Astrocyte of the cerebellum (primary cell): Measurements from ENCODE around the gene ADSS1.

ENCODE experiments used
- DNase-seq: peaks from one replicate; pipeline ENCODE4 v3.0.0-alpha.2; 2011; ENCODE audit warnings: low read depth
- H3K4me3 ChIP-seq: 2 replicates; pipeline ENCODE4 v1.5.1; 2011; ENCODE audit warnings: mild to moderate bottlenecking, low read depth, low read length, moderate library complexity
- in situ Hi-C: cut with HindIII; loops from 2 replicates; pipeline ENCODE4 v1.10.0; 2017; ENCODE audit warnings: low sequenced_read_pairs
- TF ChIP-seq, protein P1 (sequence below): IDR thresholded peaks from 2 replicates; pipeline ENCODE4 v1.5.1; 2012; ENCODE audit warnings: low read length, low read depth, moderate library complexity, mild to moderate bottlenecking; ENCODE audit errors: missing control alignments

The ADSS1 gene

DNA sequence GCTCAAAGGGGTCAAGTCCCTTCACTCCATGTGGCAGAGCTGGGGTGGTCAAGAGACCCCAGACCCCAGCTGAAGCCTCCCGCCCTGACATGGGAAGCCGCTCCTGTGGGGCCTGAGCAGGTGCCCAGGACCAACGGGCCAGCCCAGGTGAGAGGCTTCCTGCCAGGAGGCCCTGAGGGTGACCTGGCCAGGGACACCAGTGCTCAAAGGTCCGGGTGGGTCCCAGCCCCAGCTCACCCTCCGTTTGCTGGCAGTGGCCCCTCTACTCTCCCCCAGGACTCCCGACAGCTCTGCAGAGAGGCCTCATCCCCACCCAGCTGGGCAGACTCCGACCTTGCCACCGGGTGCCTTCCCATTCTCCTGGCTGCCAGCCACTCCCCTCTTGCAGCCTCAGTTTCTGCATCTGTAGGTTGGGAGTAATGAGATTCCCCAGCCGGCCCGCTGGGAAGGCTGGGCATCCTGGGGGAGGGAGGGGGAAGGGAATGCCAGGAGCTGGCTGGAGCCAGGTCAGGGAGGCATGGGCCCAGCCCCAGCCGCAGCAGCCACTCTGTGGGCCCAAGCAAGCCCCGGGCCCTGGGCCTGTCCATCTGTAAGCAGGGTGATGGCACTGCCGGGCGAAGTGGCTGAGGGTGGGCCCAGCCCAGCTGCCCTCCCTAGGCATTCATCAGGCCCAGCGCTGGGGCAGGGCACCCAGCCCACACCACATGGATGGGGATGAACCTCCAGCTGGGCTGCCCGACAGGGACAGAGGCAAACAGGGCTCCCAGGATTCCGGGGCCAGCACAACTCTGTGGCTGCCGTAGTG lies 44.9 kb upstream of the ADSS1 start:
- in situ Hi-C loops, result no loop called here
- H3K4me3 ChIP-seq, result no peak overlapping the region
- TF ChIP-seq, protein P1, sequence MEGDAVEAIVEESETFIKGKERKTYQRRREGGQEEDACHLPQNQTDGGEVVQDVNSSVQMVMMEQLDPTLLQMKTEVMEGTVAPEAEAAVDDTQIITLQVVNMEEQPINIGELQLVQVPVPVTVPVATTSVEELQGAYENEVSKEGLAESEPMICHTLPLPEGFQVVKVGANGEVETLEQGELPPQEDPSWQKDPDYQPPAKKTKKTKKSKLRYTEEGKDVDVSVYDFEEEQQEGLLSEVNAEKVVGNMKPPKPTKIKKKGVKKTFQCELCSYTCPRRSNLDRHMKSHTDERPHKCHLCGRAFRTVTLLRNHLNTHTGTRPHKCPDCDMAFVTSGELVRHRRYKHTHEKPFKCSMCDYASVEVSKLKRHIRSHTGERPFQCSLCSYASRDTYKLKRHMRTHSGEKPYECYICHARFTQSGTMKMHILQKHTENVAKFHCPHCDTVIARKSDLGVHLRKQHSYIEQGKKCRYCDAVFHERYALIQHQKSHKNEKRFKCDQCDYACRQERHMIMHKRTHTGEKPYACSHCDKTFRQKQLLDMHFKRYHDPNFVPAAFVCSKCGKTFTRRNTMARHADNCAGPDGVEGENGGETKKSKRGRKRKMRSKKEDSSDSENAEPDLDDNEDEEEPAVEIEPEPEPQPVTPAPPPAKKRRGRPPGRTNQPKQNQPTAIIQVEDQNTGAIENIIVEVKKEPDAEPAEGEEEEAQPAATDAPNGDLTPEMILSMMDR, result no peak
- no peak for DNase-seq

DNA sequence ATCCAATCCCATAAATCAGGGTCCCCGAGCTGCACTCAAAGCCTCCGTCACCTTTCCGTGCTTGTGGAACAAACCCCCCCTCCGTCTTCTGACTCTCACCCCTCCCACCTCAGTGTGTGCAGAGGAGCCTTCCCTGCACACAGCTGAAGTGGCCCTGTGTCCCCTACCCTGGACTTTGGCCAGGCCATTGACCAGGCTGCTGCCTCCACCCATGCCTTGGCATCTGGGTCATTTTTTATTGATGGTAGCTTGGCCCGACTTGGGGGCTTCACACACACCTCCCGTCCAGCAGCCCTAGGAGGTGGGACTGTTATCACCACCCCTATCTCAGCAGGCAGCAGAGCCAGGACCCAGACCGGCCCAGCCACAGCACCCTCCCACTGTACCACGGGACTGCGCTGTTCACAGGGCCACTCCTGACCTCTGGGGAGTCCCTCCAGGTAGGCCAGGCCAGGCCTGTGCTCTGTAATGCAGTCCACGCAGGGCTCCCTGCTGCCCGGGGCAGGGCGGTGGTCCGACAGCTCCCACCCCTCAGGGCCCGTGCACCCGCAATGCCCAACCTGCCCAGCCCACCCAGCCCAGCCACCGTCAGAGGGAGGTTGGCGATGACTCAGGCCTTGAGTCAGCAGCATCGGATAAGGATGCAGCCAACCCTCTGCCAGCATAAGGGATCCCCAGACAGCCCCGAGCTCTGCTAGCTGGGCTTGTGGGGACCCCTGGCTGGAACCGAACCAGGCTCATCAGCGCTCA lies 43.8 kb upstream of the ADSS1 start:
- in situ Hi-C loops, result no loop called here
- H3K4me3 ChIP-seq, result no peak overlapping the region
- DNase-seq, result no peak
- TF ChIP-seq, protein P1, result no peak

DNA sequence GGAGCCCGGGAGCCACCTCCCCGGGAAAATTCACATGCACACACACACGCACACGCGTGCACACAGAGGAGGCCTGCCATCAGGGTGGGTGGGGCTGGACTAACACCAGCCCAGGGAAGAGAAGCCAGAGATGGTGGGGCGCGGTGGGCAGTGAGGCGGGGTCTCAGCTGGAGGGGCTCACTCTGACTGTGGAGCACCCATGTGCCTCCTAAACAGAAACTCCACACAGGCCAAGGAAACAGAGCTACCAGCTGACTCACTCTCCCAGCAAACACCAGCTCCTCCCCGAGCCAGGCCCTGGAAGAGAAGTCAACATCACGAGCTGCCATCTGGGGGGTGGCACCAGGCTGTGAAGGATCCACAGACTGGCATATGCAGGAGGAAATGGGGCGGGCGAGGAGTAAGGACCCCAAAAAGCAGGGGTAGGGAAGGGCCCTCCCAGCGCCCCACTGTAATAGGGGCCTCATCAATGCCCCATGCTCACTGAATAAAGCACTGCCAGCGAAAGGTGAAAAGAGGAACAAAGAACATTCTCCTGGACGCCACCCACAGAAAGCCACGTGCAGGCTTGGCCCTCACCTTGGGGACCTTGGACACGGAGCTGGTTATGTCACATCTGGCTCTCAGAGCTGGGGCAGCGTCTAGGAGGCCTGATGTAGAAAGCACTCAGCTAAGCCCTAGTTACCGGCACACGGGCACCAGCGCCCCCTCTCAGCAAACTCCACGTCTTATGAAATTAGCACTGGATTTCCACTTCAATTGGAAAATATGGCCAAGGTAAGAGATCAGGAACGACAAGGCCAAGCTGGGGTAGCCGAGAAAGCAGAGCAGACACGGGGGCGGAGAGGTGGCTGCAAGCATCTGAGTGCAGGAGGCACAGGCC lies 43.0 kb upstream of the ADSS1 start:
- no peak for DNase-seq
- TF ChIP-seq, protein P1, result peak; percentile 43
- in situ Hi-C loops, result no loop called here
- no peak overlapping the region for H3K4me3 ChIP-seq

DNA sequence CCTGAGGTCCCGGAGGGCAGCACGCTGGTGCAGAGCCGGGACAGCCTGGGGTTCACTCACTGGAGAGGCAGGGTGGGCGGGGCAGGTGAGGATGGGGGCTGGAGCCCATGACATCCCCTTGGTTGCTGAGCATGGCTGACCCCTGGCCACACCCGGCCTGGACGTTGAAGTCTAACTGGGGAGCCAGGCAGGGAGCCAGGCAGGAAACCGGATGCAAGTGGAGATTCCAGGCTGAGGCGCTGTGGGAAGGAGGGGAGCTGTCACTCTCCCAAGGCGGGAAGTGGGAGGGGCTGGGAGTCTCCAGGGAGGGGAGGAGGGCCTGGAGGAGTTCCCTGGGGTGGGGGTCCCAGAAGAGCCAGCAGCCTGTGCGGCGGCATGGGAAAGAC lies 42.3 kb upstream of the ADSS1 start:
- no peak overlapping the region for H3K4me3 ChIP-seq
- in situ Hi-C loops, result no loop called here
- DNase-seq, result no peak
- TF ChIP-seq, protein P1, result no peak

DNA sequence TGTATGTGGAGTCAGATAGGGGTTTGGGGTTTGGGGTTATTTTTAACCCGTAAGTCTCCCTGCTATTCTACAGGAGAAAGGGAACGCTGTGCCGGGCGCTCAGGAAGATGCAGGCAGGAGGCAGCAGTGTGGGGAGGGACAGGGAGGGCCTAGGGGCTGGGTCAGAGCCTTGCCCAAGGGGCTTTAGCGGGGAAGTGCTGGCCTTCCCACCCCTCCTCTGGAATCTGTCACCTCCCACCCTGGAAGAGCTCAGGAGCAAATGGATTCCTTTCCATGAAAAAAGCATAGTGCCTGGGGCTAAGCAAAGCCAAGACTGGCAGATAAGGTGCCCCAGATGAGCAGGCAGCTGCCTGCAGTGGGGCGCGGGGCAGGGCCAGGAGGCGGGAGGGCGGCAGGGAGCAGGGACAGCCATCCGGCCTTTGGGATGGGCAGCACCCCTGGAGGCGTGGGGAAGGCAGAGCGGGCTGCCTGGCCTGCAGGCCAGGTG lies 41.9 kb upstream of the ADSS1 start:
- no peak overlapping the region for H3K4me3 ChIP-seq
- in situ Hi-C loops, result no loop called here
- DNase-seq, result no peak
- TF ChIP-seq, protein P1, result no peak

DNA sequence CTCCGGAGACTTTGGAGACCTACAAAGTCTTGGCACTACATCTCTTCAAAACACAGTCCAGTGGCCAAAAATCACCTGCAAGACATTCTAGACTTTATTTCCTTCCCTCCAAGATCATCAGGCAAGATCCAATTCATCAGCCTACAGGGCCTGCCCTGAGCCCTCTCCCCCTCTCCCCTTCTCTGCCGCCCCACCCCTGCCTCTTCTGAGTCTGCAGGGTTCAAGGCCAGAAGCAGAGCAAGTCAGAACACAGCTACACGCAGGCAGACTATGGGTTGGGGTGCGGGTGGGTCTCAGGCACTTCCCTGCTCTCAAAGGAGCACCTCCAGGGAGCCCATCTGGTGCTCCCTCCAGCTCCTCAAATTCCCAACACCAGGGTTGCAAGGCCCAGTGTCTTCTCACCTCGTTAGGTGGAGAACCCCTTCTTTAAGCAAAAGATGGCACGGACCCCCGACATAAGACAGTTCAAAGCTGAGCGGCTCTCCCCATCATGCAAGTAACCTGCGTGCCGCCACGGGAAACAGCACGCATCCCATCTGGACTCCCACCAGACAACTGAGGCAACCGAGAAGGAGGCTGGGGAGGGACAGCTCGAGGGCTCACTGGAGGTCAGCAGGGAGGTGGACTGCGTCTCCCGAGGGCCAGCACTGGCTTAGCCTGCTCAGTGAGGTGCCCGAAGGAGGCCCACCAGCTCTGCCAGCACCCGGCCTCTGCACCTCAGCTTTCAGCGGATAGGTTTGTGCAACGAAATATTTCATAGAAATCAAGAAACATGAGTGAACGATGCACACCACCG lies 40.2 kb upstream of the ADSS1 start:
- in situ Hi-C loops, result no loop called here
- DNase-seq, result no peak
- H3K4me3 ChIP-seq, result no peak overlapping the region
- TF ChIP-seq, protein P1, result no peak
